ENCODE data around the gene STIP1.

GRCh38 chr11:64210301-64211020 lies 24.5 kb downstream of the STIP1 start:
- TF ChIP-seq POLR2AphosphoS5 (IDR thresholded peaks at IDR 0.05; ENCODE audit: borderline replicate concordance, low read depth, low read length) = no peak
- TF ChIP-seq EZH2 (IDR thresholded peaks at IDR 0.05) = no peak

All from SK-N-MC (cell line).